Posterior vena cava (tissue), 2 donors: ENCODE measurements around the gene KRT6B. TPM values are rescaled to one million over a fixed set of nuclear protein-coding genes. Genes with fewer than 3 reads are reported as not detected.
"Not testable (repeated sequence)": the region's sequence is repeated elsewhere in the genome, so short reads cannot be mapped to it uniquely, and the experiment has no call there.

Experiments used
- DNase-seq: peaks from one replicate; pipeline ENCODE4 v3.0.0-alpha.2; 2020; ENCODE audit warnings: low spot score
- intact Hi-C, 2 donors: fragments of 100-400 bp; cut with DNase I; formaldehyde crosslinking; loops; one replicate each; pipeline versions ENCODE4 v1.14.1 to v1.14.2; 2022 to 2023
- total RNA-seq, 2 donors: library from RNA; stranded (reverse); fragmentation: NEBNext Ultra II Directional; extraction: Animal tissue kit (Norgen Biotek cat#: 25700); gene quantifications; one replicate each; pipeline ENCODE4 v1.2.1, GENCODE V29; 2021
- donor health status: DM: yes; HTN: yes; CAD: no.
- donor health status: DM: yes; HTN: yes; CAD: no.

KRT6B gene
- total RNA-seq, 2 donors from 2014 or later, result not detected

DNA sequence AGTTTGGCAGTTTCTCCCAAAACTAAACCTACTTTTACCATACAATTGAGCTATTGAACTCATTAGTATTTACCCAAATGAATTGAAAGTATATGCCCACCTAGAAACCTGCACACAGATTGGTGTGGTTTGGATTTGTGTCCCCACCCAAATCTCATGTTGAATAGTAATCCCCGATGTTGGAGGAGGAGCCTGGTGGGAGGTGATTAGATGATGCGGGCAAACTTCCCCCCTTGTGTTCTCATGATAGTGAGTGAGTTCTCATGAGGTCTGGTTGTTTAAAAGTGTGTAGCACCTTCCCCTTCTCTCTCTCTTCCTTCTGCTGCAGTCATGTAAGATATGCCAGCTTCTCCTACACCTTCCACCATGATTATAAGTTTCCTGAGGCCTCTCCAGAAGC lies 25.7 kb upstream of the KRT6B start:
- intact Hi-C loops, result no loop called here
- DNase-seq, result no peak

DNA sequence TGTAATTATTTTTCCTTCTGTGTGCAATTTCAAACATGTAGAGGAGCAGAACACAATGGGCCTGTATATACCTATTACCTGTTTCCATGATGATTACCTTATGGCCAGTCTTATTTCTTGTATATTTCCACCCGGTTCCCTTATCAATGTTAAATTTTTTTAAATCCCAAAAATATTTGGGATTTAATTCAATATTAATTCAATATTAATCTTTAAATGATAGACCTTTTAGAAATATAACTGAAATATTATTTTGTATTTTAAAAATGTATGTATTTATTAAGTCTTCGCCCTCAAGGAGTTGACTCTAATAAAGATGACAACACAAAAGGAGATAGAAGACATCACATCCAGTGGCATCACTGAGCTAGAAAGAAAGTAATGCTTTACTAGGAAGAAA lies 22.3 kb upstream of the KRT6B start:
- DNase-seq, result no peak
- intact Hi-C loops, result no loop called here

DNA sequence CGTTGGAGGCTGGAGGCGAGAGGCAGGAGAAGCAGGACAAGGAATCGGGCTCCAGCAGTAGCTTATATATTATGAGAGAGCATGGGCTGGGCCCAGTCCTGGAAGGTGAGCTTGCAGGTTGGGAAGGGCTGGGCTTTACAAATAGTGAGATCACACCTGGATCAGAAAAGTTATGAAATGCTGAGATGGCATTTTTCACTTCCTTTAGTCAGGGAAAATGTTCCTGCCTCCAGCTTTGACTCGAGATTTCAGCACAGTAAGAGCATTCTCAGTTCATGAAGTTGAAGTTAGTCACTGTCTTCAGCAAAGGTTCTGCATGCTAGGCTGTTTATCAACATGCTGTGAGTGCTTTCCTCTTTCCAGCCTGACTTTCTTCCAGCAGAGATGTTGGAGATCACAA lies 21.8 kb upstream of the KRT6B start, which contains the start of gene KRT6C:
KRT6C (minus strand) TSS at position 38 of the 400 bp plus-strand sequence. CDS start 68 bp downstream, outside the sequence.
- intact Hi-C loops, result no loop called here
- DNase-seq, result no peak

DNA sequence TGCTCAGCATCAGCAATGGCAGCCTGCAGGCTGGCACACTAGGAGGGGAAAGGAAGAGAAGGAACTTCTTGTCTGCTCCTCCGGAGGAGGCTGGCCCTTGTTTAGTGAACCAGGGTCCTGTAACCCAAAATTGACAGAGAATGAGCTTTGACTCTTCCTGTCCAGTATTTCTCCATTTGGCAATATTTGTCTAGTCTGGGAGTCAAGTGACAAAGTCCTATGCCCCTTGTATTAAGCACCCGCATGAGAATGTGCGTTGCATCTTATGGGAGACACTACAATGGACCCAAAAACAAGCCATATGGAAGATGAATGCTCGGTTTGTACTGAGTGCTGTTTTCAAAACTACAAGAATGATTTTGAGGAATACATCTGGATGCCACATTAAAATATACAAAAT lies 17.9 kb upstream of the KRT6B start:
- intact Hi-C loops, result loop anchor here in 1 of 2 donors (5.0 kb wide), 1 partner anchor 87 kb away; no protein-coding TSS in a partner anchor
- DNase-seq, result no peak

DNA sequence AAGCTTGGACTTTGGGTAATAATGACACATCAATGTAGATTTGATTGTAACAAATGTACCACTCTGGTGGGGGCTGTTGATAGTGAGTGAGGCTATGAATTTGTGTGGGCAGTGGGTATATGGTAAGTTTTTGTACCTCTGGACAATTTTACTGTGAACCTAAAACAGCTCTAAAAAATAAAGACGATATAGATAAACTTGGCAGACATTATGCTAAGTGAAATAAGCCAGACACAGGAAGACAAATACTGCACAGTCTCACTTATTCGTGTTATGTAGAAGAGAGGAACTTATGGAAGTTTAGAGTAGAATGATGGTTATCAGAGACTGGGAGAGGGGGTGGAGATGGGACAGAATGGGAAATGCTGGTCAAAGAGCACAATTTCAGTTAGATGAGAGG lies 13.0 kb upstream of the KRT6B start:
- no peak for DNase-seq
- intact Hi-C loops, result loop anchor here in 1 of 2 donors (5.0 kb wide), 1 partner anchor 92 kb away; no protein-coding TSS in a partner anchor

DNA sequence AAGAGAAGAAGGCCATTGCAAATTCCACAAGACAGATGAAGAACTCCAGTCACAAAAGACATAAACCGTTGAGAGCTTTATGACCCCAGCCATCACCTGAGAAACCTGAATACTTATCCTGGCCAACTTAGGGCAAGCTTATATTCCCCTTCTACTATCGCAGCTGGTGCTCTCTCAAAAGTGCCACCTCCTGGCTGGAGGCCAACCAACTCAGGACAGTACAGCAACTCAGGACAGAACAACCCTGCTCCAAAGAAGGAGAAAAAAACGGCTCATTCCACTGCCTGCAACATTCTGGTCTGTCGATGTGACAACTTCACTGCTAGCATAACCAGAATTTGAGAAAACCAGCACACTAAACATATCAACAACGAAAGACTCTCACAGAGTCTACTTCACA lies 9.7 kb upstream of the KRT6B start:
- no peak for DNase-seq
- intact Hi-C loops, result no loop called here

DNA sequence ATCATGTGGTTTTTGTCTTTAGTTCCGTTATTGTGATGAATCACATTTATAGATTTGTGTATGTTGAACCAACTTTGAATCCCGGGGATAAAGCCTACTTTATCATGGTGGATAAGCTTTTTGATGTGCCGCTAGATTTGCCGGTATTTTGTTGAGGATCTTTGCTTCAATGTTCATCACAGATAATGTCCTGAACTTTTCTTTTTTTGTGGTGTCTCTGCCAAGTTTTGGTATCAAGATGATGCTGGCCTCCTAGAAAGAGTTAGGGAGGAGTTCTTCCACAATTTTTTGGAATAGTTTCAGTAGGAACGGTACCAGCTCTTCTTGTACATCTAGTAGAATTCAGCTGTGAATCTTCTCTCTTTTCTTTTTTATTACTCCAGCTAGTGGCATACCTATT lies 6.9 kb upstream of the KRT6B start:
- no peak for DNase-seq
- intact Hi-C loops, result no loop called here

DNA sequence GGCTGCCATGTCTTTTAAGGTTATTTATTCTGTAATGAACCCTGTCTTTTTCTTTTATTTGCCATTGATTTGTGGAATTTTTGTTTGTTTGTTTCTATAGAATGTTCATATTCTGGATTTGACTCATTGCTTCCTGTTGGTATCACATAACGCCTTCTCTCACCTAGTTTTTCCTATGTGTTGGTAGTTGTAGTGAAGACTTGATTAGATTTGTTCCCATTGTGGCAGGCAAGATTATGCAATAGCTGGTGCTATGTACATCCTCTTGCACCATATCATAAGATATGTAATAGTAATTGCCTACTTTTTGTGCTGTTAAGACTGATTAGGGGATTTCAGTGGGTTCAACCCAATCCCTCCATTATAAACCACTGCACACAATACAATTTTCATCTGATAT lies 3.9 kb upstream of the KRT6B start:
- intact Hi-C loops, result no loop called here
- DNase-seq, result no peak

DNA sequence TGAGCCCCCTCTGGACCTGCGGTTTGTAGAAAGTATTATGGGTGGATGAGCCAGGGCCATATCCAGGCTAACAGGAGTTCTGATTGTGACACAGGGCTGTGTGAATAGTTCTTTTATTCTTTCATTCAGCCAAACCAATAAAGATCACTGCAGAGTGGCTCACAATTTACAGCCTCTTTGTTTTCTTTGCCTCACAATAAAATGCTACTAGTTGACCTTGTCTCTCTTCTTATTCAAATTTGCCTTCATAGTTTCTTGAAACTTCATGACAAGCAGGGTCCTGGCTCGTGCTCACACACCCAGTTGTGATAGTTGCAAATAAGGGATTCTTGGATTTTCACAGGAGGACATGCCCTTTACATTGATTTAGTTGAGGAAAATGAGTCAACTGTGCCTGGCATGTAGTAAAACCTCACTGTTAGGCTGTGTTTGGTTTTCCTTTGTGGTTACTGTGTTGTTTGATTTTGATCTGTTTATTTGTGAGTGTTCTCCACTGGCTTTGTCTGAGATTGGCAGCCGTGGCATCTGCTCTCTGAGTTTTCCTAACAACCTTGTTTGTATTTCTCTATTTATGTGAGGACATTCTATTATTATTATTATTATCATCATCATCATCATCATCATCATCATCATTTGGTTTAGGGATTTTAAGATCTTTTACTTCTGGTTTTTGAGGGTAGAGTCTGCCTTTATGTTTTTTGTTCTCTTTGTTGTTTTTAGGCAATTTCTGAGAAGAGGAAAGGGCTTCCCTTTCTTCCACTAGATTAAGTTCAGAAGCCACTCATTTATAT lies 2.7 kb upstream of the KRT6B start:
- no peak for DNase-seq
- intact Hi-C loops, result no loop called here

DNA sequence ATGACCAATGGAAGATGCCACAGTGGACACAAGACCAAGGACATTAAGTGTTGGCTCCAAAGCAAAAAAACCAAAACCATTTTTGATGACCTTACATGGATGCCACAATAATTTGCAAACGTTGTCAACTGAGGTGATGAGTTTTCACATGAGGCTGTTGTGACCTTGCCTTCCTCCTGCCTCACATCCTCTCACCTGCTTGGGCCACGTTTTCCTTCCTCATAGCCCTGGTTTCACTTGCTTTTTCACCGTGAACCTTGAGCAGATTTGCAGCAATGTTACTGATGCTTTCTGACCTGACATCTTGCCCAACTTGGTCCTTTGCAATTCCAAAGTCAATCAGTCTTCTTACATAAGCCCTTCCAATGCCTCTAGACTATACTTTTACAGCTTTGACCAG lies 3.7 kb downstream of the KRT6B start:
- no peak for DNase-seq
- intact Hi-C loops, result no loop called here

DNA sequence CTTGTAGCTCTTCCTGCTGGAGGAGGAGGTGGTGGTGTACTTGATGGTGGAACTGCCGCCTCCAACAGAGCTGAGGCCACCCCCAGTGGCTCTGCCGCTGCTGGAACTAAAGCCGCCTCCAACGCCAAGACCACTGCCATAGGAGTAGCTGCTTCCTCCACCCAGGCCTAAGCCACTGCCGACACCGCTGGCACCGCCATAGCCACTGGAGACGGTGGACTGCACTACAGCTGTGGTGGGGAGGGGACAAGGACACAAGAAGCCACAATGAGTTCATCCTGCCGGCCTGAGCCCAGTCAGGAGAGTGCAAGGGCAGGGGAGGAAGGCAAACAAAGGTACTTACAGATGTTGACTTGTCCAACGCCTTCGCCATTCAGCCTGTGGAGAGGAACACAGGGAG lies 4.8 kb downstream of the KRT6B start:
- DNase-seq, intact Hi-C loops: not testable (repeated sequence)

DNA sequence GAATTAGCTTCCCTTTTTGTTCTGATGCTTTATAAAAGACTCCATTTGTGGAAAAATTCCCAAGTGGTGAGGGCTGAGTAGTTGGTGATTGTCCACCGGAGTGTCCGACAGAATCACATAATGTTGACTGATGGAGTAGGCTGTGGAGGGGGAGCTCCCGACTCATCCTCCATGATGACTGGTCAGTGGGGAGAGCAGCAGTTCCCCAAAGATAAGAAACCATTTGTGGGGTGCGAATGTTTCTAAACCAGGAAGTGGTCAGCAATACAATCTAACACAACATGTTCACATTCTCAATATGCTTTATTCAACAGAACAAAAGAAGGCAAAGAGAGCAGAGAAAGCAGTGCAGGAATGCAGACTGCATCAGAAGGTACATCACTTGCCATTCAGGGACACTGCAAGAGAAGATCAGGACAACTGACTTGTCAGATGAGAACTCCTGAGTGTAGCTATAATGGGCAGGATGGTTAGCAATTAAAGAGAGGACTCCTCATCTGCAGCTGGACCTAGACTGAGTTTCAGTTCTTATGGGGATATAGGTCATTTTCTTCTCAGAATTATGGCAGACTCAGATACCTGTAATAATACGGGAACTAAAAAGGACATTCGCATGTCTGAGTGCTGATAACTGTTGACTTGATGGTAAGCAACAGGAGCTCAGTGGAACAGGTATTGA lies 5.4 kb downstream of the KRT6B start:
- intact Hi-C loops, result no loop called here
- no peak for DNase-seq

DNA sequence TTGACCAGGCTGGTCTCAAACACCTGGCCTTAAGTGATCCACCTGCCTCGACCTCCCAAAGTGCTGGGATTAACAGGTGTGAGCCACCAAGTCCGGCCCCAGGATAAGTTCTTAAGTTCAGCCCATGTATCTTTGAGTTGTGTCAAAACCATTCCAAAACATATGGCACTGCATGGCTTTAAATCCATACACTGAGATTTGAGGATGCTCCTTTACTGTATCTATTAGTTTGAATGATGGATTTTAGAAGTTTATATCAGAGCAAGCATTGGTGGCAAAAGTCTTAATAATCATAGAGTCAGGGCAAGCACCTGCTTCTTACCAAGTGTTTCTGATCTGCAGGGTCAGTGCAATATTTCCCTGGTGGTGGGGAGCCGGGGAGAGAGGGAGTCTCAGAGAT lies 6.1 kb downstream of the KRT6B start:
- intact Hi-C loops, result no loop called here
- DNase-seq, result no peak

DNA sequence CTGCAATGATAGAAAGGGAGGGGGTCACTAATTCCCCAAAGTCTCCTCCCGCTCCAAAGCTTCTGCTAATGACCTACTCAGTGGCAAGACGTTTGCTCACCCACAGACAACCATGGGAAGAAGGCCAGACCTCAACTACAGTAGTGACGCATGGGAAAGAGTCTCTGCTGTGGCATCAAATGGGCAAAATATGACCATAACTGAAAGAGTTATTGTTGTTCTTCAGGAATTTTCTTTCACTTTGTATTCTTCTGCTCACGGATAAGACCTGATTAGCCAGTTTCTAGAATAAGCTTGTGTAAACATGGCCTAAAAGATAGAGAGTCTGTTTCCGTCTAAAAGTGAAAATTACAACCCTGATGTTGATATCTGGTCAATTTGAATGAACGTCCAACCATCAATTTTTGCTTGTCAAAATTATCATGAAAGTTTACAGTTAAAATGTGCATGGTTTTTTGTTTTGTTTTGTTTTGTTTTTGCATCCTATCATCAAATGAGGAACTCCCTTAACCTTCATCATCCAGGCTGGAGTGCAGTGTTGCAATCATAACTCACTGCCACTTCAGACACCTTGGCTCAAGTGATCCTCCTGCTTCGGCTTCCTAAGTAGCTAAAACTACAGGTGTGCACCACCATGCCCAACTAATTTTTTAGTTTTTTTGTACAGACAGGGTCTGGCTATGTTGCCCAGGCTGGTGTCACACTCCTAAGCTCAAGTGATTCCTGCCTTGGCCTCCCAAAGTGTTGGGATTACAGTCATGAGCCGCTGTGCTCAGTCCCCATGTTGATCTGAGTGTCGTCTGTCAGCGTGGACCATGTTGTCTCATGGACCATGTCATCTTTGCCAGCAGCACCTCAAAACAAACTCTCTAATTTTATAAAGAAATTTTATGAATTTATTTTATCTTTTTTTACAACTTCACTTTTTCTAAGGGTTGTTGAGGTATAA lies 7.0 kb downstream of the KRT6B start:
- intact Hi-C loops, result no loop called here
- no peak for DNase-seq

DNA sequence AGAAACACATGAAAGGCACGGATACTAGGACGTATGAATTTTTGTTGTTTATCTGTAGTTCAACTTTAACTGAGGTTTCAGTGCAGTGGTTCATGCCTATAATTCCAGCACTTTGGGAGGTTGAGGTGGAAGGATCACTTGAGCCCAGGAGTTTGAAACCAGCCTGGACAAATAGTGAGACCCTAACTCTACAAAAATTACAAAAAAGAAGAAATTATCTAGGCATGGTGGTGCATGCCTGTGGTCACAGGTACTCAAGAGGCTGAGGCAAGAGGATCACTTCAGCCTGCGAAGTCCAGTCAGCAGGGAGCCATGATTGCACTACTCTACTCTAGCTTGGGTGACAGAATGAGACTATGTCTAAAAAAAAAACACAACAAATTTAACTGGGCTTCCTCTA lies 8.0 kb downstream of the KRT6B start:
- intact Hi-C loops, result no loop called here
- no peak for DNase-seq

DNA sequence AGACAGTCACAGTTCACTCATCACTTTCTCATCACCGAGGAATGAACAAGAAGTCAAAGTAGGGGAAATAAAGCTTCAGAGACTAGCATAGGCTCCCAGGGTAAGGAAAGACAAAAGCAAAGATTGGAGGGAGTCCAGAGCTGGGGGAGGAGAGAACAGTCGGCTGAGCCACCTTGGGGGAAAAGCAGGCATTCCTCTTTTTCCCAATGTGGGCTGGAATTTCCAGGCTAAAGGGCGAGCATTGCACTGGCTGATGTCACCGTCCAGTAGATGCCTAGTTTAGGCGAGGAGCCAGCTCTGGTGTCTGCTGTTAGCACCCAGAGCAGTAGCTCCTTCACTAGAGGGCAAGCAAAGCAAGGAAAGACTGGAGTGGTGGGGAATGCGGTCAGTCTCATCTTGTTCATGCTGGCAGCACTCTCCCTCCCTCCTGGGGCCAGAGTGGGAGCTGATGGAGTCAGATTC lies 9.3 kb downstream of the KRT6B start:
- no peak for DNase-seq

DNA sequence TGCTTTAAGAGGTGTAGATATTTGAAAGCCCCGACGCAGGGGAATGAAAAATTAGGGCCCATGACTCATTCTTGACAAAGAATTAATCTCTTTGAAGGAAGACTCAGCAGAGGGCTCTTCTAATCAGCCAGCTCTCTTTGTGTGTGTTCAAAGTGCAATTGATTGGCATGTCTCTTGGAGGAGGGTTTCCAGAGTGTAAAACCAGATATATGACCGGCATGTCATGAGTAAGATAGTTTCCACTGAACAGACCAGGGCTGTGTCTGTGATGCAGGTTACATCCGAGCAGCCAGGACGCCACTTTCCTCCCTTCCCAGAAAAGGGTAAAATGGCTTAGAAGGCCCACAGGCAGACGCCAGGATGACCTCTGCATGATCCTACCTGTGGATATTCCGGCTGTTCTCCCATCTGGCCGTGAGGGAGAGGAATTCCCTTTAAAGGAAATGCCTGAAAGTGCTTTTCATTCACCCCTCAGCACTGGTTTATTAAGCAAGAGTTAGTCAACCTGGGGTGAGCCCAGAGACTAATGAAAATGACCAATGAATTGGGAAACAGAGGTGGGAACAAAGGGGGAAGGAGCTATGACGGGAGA lies 10.5 kb downstream of the KRT6B start:
- no peak for DNase-seq
- intact Hi-C loops, result no loop called here

More for the DNA sequence above, 9.3 kb downstream of the KRT6B start:
- intact Hi-C loops, result no loop called here

DNA sequence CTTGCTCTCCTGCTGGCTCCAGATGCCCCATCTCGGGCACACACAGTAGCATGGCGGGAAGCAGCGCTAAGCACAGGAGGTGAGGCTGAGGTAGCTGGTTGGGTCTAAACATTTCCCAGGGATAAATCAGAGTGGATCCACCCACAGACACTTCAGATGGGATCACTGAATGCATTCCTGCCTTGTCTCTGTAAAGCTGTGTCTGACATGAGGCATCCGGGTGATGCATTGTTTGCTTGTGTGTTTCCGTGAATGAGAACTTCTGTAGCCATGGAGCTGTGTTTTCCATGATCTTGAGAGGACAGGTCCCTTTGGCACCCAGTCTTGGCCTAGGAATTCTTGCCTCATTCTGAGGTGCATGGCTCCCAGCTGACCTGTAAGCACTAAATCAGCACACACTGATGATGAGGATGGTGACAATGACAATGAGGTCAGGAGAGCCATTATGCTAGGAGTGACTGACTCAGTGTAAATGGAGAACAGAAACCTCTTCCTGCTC lies 11.1 kb downstream of the KRT6B start:
- intact Hi-C loops, result no loop called here
- no peak for DNase-seq

DNA sequence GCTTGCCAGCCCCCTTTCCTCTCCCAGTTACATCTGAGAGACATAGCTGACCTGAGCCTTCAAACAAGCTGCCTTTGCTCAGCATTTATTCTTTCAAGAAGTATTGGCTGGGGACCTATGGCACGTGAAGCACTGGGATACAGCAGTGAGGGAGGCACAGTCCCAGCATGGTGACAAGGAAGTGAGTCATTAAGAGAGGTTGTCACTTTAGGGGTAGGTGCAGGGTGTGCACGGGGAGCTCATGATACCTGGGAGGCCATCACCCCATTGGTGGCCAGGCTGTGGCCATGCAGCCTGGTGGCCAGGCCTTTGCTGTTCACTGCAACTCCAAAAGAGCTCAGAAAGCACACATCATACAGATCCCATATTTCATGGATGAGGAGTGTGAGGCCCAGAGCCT lies 12.1 kb downstream of the KRT6B start:
- intact Hi-C loops, result no loop called here
- DNase-seq, result no peak
